OCI-LY1 (cell line): ENCODE results near the gene JAK1.

Experiments
- EZH2 ChIP-seq: fragments of 200-600 bp; sonication (generic), shearing (Covaris generic); IDR thresholded peaks from 2 replicates; pipeline ENCODE4 v1.8.0; 2017; ENCODE audit warnings: borderline replicate concordance, mixed run types, mild to moderate bottlenecking, antibody characterized with exemption, low read length, moderate library complexity, mixed read lengths
- TF ChIP-seq, protein P1 (sequence below): fragments of 200-600 bp; sonication (generic), shearing (Covaris generic); IDR thresholded peaks from 2 replicates; pipeline ENCODE4 v1.5.1; 2017; ENCODE audit warnings: mild to moderate bottlenecking, antibody characterized with exemption, low read length, moderate library complexity, mixed read lengths

DNA sequence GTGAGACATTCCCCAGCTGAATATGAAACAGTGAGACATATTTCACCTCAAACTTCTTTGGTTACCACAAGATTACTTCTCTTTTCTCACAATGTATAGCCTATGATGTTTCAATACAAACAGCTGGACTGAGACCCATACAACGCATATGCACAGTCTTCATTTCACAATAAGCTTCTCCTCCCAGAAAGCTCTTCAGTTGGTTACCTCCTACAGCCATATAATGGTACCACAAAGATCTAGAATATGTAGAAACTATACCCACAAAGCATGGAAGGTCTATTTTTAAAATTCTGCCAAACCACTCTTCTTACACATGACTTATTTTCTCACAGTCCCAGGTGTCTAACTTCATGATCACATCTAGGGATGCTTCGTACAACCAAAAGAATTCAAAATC is 70.8 kb downstream of the JAK1 start:
- TF ChIP-seq, protein P1, sequence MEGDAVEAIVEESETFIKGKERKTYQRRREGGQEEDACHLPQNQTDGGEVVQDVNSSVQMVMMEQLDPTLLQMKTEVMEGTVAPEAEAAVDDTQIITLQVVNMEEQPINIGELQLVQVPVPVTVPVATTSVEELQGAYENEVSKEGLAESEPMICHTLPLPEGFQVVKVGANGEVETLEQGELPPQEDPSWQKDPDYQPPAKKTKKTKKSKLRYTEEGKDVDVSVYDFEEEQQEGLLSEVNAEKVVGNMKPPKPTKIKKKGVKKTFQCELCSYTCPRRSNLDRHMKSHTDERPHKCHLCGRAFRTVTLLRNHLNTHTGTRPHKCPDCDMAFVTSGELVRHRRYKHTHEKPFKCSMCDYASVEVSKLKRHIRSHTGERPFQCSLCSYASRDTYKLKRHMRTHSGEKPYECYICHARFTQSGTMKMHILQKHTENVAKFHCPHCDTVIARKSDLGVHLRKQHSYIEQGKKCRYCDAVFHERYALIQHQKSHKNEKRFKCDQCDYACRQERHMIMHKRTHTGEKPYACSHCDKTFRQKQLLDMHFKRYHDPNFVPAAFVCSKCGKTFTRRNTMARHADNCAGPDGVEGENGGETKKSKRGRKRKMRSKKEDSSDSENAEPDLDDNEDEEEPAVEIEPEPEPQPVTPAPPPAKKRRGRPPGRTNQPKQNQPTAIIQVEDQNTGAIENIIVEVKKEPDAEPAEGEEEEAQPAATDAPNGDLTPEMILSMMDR, result no peak
- TF ChIP-seq EZH2, result no peak
